COLO668 (cell line): ENCODE measurements around the gene ADAMTS3.

Source experiments
- DNase-seq: peaks from one replicate; lab custom pipeline; 2025; ENCODE audit not compliant: unreplicated experiment; lab: John Stamatoyannopoulos, UW

Gene ADAMTS3

GRCh38 chr4:72422416-72422815 is 146.6 kb downstream of the ADAMTS3 start:
- no peak for DNase-seq

GRCh38 chr4:72418458-72418857 is 150.6 kb downstream of the ADAMTS3 start:
- DNase-seq, result no peak

DNA sequence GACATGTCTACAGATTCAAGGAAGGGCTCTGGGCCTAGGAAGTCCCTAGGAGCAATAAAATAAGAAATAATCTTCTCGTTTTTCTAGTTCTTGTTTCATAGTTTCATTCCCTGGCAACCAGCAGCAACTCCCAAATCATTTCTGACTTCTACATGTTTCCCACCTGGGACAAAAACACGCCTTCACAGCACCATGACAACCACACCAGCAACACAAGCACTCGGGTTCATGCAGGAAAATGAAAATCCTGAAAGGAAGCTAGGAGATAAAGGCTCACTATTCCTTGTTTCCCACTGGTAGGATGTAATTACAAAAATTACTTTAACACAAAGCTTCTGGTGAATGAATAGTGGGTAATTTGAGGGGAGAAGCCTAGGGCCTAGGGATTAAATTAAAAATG is 158.9 kb downstream of the ADAMTS3 start:
- no peak for DNase-seq

DNA sequence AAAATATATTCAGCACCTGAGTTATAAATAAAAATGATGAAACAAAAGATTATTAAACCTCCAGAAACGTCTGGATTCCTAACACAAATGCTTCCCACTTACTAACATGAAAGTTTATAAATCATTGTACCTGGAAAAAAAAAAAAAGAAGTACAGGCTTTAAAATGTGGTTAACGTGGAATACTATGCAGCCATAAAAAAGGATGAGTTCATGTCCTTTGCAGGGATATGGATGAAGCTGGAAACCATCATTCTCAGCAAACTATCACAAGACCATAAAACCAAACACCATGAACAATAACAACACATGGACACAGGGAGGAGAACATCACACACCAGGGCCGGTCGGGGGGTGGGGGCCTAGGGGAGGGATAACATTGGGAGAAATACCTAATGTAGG is 160.5 kb downstream of the ADAMTS3 start:
- DNase-seq, result no peak

- no peak for DNase-seq
Observed at GRCh38 chr4:72405417-72405816, 163.6 kb downstream of the ADAMTS3 start.

GRCh38 chr4:72397314-72397713 is 171.7 kb downstream of the ADAMTS3 start:
- DNase-seq, result no peak

- DNase-seq, result no peak
Observed at GRCh38 chr4:72394012-72394663, 174.9 kb downstream of the ADAMTS3 start.

- DNase-seq, result no peak
Observed at GRCh38 chr4:72391281-72391680, 177.7 kb downstream of the ADAMTS3 start.

DNA sequence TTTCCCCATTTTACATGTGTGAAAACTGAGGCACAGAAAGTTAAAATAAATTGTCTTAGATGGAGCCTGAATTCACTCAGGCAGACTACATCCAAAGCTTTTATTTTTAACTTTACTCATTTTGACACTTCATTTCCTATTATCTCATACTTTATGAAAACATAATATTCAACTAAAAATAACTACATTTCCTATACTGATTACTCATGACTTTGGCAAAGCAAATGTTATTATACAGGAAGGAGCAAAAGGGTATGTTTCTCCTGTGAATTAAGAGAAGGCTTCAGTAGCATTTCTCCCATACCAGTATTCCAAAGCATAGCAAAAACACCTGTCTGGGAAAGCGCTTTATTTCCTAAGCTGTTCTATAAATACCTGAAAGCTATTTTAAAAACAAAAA is 178.6 kb downstream of the ADAMTS3 start:
- DNase-seq, result no peak

DNA sequence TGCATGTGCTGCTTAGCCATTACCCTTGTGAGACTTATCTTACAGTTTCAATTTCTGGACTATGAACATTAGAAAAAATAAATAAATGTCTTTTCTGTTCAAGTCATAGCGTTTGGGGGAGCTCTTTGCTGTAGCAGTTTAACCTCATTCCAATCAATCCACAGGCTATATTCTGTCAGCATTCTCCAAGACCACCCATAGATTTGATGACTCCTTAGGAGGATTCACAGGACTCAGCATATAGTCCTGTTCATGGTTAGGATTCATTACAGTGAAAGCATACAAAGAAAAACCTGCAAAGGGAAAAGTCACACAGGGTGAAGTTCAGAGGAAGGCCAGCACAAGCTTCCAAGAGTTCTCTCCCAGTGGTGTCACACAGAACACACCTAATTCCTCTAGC is 180.5 kb downstream of the ADAMTS3 start:
- no peak for DNase-seq

GRCh38 chr4:72387959-72388358 is 181.1 kb downstream of the ADAMTS3 start:
- DNase-seq, result no peak

DNA sequence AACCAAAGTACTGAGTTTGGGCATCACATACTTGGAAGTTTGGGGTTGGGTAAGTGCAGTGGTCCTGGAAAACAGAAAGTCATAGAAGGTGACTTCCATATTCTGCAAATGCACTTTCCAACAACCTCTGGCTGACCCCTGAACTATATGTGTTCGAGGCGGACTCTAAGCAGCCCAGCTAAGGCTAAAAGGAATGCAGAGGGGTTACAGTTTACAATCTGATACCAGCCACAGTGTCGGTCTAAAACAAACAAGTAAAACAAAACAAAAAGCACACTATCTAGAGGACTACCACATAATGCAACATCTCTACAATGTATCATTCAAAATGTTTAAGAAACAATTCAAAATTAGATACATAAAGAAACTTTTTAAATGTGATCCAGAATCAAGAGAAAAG is 185.6 kb downstream of the ADAMTS3 start:
- no peak for DNase-seq

DNA sequence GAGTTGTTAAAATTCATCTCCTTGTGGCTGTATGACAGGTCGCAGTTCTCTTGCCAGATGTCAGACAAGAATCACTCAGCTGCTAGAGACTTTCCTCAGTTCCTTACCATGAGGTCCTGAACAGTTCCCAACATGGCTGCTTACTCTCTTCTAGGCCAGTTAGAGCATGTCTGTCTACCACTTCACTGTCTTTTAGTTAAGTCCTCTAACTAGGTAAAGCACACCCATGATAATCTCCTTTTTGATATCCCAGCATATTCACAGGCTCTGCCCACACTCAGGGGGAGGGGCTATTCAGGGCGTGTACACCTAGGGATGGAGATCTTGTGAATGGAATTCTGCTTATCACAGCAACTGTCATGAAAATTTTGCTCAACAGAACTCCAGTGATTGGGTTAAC is 190.1 kb downstream of the ADAMTS3 start:
- no peak for DNase-seq

- no peak for DNase-seq
Observed at GRCh38 chr4:72377491-72378194, 191.4 kb downstream of the ADAMTS3 start.

- no peak for DNase-seq
Observed at GRCh38 chr4:72376901-72377300, 192.1 kb downstream of the ADAMTS3 start.

DNA sequence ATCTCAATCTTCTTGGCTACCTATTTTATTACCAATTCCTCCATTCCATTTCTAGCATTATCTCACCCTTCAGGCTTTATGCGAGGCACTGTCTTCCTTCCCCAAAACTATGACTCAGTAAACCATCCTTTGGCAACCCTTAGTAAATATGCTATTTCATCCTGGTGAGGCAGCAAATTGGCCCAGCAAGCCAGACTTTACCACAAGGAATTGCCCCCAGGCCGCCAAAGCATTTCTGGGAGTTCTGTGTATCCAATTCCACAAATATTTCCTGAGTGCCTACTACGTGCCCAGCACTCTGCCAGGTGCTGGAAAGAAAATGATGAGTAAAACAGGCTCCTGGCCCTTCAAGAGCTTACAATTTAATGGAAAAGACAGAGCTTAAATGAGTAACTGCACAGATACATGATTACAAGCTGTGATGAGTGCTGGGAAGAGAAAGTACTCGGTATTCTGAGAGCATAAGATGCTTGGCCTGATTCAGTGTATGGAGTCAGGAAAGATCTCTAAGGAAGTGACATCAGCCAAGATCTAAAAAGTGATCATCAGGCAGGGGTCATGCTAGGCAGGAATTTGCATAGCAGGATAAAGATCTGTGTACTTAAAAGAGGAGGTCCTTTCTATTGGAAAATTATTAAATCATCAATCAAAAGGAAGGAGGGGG is 193.8 kb downstream of the ADAMTS3 start:
- no peak for DNase-seq

DNA sequence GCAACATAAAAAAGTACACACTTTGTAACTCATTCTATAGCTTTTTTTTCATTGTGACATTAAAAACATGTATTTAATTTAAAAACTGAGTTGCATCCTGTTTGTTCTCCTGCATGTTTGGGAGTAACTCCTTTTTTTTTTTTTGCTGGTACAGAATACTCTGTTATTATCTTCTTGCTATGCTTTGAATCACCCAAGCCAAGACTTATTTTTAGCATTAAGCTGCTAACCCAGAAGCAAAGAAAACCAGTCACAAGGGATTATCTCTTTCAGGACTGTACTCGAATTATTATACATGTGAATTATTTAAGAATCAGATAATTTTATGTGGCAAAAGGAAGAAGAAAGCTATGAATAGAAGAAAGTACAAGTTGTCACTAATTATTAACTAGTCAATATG is 194.9 kb downstream of the ADAMTS3 start:
- no peak for DNase-seq

GRCh38 chr4:72366601-72367000 is 202.4 kb downstream of the ADAMTS3 start:
- DNase-seq, result no peak

DNA sequence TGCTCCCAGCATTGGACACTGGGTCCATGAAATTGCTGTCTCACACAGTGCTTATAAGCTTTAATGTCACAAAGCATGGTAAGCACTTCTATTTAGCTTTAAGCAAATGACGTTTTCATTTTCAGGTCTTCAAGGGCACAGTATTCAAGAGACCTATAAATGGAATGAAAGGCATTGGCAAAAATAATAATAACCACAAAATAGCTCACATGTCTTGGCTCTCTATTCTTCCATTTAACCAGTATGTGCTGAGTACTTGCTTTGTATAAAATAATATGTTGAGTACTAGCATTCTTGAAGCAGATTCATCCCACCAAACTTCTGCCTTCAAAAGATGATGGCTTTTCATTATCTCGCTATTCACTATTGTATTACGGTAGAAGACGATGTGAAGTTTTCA is 203.0 kb downstream of the ADAMTS3 start:
- no peak for DNase-seq

DNA sequence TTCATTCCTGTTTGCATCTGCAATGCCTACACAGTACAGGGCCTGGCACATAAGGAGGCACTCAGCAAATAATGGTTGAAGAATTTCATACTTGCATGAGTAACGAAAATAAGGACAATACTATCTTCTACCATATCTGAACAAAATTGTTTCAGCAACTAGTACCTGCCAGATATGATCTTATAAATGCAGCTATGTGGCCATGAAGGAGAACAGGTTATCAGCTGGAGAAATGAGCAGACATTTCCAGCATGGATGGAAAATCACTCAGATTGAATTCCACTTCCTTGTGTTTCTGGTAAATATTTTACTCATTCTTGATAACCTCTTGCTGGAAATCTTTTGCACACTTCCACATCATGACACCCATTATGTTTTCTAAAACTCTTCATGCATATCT is 204.0 kb downstream of the ADAMTS3 start:
- DNase-seq, result no peak

- no peak for DNase-seq
Observed at GRCh38 chr4:72360075-72360474, 208.9 kb downstream of the ADAMTS3 start.

DNA sequence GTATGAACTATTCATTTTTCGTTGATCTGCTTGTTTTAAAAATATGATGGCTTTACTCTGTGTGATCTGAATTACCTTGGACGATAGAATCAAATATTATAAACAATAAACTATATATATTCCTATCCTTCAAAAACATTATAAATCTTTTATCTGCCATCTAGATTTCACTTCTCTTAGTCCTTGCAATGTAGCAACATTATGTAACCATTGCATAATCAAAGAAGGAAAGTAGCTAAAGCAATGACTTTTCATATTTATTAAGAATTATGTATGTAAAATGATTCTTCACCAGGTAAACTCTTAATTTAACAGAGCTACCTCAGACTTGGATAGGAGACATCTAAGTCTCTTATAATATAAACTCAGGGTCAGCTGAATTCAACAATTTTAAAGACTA is 210.5 kb downstream of the ADAMTS3 start:
- no peak for DNase-seq
